ENCODE measurements around the gene ACOT7.

DNA sequence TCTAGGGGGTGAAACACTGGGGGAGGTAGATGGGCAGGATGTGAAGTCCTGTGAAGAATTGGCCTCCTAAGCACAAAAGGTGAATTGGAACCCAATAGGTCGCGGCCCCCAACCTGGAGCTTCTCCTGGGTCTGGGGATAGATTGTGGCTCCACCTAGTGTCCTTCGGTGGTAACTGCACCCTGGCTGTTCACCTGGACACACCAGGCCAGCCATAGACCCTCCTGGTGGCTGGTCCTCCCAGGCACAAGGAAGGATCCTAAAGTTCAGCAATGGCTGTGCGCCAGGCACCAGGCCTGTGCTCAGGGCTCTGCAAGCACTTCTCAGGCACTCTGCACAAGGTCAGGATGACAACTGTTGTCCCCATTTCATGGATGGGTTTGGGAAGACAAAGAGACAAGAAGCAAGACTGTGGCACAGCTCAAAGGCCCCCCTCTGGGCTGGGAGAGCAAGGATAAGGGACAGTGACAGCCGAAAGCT lies 44.5 kb upstream of the ACOT7 start:
- TF ChIP-seq, protein P1, sequence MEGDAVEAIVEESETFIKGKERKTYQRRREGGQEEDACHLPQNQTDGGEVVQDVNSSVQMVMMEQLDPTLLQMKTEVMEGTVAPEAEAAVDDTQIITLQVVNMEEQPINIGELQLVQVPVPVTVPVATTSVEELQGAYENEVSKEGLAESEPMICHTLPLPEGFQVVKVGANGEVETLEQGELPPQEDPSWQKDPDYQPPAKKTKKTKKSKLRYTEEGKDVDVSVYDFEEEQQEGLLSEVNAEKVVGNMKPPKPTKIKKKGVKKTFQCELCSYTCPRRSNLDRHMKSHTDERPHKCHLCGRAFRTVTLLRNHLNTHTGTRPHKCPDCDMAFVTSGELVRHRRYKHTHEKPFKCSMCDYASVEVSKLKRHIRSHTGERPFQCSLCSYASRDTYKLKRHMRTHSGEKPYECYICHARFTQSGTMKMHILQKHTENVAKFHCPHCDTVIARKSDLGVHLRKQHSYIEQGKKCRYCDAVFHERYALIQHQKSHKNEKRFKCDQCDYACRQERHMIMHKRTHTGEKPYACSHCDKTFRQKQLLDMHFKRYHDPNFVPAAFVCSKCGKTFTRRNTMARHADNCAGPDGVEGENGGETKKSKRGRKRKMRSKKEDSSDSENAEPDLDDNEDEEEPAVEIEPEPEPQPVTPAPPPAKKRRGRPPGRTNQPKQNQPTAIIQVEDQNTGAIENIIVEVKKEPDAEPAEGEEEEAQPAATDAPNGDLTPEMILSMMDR (IDR thresholded peaks at IDR 0.05; ENCODE audit: insufficient read depth, low read length, poor library complexity, severe bottlenecking), result peak; percentile 86
- no peak for TF ChIP-seq EZH2phosphoT487 (conservative IDR thresholded peaks at IDR 0.05; ENCODE audit: low read length)

Data from SU-DHL-6 (cell line).